Measurements from ENCODE around the gene SNX20.

DNA sequence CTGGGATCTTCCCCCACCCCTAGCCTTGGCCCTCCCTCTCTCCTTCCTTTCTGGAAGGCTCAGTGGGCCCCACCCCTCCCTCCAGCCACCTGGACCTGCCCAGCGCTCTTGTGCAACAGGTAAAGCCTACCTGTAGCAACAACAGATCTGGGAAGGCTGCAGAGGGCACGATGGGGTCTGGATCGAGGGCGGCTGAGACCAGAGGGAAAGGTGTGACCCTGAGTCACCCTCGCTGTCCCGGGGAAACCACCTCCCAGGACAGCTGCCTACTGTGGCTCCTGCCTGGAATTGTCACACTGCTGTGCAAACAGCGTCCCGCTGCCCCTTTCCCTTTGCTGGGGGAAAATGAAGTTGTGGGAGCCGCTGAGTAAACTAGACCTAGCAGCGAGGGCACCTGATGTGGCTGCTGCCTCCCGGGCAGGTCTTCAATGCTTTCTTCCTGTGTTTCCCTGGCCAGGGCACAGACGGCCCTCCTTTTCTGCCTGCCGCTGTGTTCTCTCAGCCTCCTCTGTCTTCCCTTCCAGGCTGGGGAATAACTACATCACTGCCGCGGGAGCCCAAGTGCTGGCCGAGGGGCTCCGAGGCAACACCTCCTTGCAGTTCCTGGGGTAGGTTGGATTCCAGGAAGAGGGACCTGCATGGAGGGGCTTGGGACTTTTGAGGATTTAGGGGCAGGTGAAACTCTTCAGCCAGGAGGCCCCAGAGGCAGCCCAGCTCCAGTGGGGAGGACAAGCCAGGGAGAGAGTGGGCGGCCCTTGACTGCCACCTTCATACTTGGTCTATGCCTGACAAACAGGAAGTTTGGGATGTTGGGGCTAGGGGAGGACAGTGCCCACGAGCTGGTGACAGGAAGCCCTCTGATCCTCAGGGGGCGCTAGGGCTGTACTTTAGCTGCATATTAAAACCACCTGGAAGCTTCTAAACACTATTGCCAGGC lies 38.6 kb upstream of the SNX20 start:
- TF ChIP-seq POLR2A (IDR thresholded peaks at IDR 0.05; ENCODE audit: low read length): no peak
- no peak for TF ChIP-seq GATA1 (IDR thresholded peaks at IDR 0.05; ENCODE audit: low read depth, low read length)

All from erythroblast (primary cell).